HUDEP-2 (cell line): Measurements from ENCODE around the gene LTBP4.

Experiments
- DNase-seq, 76 experiments: peaks; one replicate each; lab custom pipeline; 2025; ENCODE audit not compliant: unreplicated experiment in 76 of 76; lab: John Stamatoyannopoulos, UW

LTBP4 gene

DNA sequence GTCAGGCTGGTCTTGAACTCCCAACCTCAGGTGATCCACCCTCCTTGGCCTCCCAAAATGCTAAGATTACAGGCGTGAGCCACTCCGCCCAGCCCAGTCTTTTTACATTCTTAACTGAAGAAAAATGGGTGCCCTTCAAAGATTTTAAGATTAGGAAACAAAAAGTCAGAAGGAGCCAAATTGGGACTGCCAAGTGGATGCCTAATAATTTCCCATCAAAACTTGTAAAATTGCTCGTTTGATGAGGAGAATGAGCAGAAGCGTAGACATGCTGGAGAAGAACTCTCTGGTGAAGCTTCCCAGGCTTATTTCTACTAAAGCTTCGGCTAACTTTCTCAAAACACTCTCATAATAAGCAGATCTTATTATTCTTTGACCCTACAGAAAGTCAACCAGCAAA, 57.9 kb downstream of the LTBP4 start:
- DNase-seq, result no peak

DNA sequence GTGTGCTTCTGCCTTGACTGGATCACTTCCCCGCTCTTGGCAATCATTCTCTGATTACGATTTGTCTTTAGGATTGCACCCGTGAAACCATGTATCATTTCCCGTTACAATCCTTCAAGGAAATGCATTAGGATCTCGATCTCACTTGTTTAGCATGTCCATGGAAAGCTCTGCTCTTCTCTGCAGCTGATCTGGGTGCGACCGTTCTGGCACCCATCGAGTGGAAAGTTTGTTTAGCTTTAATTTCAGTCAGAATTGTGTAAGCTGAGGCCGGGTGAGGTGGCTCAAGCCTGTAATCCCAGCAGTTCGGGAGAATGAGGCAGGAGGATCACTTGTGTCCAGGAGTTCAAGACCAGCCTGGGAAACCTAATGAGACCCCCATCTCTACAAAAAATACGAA, 58.4 kb downstream of the LTBP4 start:
- DNase-seq, result no peak

DNA sequence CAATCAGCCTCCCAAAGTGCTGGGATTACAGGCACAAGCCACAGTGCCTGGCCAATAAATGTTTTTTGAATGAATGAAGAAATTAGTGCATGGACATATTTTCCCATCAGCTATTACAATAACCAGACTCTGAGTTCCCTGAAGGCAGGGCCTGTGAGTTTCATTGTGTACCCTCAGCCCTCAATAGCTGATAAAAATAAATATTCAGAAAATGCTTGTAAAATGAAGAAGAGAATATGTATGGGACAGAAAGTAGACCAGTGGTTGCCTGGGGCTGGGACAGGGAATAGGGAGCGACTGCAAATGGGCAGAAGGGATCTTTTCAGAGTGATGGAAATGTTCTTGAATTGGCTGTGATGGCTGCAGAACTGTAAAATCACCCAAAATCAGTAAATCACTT, 60.4 kb downstream of the LTBP4 start:
- no peak for DNase-seq

DNA sequence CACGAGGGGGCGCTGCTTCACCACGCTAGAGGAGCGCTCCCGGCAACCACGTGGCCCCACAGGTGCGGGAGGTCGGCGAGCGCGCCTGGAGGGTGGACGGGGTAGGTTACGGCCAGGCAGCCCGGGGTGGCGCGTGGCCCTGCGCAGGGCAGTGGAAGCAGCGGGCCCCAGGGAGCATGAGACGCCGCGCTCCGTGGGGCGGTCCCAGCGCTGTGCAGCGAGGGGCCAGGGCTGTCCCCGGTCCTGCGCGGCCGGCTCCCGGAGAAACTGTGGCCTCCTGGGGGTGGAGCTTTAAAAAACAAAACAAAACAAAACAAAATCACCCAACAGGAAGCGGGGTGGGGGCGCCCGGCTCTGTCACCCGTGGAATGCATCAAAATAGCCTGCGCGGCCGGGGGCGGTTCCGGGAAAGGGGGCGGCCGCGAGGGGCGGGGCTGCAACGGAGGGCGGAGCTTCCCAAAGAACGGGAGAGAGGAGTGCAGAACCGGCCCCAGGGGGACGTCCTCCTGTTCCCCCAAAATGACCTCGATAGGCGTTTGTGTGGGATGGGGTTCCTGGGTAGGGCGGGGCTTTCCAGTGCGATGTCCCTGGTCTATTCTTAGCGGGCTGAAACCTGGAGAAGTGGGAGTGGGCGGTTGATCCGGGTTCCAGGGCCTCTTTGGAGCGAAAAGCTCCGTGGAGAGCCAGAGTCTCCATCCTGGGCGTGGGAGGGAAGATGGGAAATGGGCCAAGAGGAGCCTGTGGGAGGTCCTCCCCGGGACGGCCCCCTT, 61.9 kb downstream of the LTBP4 start:
- DNase-seq, result peak in 72 of 76 experiments; percentile 40 to 94 (median 85)

DNA sequence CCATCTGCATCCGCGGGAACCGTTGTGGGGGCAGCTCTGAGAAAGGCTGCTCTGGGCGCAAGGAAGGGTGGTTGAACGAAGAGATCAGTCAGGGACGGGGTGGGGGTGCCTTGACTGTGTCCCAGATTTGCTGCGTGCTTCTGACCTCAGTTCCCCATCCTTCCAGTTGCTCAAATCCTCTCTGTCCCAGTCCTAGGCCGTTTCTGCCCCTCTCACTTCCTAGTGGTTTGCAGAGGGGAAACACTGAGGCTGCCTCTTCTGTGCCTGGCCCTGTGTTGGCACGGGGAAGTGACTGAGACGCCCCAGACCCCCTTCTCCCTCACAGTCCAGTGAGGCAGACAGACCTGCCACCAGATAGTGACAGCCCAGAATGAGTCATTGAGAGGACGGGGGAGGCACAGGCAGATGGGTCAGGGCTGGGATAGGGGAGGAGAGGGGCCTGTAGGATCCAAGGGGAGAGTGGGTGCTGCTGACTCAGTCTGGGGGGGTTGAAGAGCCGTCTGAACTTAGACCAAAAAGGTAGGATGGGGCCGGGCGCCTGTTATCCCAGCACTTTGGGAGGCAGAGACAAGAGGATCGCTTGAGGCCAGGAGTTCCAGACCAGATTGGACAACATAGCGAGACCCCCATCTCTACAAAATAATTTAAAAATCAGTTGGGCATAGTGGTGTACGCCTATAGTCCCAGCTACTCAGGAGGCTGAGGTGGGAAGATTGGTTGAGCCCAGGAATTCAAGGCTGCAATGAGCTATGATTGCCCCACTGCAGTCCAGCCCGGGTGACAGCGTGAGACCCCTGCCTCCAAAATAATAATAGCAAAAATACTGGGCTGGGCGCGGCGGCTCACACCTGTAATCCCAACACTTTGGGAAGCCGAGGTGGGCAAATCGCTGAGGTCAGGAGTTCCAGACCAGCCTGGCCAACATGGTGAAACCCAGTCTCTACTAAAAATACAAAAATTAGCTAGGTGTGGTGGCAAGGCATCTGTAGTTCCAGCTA, 62.8 kb downstream of the LTBP4 start:
- DNase-seq, result peak in 41 of 76 experiments; percentile 7 to 73 (median 42)

DNA sequence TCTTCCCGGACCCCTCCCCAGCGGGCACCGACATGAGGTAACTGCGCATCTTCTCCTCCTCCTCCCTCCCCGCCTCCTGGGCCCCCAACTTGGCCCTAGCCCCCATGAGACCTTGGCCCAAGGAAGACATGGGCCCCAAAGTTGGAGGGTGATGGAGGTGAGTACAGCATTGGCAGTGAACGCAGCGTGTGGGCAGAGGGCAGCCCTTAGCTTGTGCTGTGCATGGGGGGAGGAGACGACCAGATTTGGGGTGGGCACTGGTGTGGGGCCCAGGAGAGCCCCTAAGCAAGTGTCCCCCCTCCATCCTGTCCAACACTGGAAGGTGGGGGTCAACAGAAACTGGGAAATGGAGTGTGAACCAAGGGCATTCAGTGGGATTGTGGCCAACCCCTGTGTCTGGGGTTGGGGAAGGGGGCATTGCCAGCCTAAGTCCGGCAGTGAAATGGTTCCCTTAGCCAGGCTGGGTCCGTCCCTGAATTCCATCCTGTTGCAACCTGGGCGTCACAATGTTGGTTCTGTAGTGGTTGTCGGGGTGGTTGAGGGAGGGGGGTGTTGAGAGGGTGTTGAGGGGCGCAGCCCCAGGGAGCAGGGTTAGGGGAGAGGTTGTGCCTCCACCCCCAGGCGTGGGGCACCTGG, 65.8 kb downstream of the LTBP4 start:
- no peak for DNase-seq

DNA sequence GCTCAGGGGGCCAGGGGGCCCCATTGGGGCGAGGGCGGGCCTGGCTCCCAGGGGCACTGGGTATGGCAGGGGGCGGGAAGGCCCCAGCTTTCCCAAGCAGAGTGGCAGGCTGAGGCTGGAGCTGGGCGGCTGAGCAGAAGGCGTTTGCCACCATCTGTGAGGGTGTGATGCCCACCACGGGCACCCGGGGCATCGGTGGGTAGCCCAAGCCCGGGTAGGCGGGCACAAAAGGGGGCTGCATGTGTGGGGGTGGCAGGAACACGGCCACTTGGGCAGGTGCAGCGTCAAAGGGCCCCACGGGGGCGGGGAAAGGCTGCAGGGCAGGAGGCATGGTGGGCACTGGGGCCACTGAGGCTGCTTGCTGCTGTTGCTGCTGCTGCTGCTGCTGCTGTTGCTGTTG, 66.4 kb downstream of the LTBP4 start:
- no peak for DNase-seq

DNA sequence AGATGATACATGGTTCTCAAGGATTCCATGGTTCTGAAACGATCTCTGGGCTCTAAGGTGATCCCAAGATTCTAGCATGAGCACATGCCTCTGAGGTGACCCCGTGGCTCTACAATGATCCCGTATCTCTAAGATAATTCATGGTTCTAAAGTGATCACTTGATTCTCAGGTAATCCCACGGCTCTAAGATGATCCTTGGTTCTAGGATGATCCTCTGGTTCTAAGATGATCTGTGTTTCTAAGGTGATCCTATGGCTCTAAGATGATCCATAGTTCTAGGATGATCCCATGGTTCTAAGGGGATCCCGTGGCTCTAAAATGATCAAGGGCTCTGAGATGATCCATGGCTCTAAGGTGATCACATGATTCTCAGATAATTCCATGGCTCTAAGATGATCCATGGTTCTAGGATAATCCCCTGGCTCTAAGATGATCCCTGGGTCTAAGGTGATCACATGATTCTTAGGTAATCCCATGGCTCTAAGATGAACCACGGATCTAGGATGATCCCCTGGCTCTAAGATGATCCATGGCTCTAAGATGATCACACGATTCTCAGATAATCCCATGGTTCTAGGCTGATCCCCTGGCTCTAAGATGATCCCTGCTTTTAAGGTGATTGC, 67.9 kb downstream of the LTBP4 start:
- no peak for DNase-seq

DNA sequence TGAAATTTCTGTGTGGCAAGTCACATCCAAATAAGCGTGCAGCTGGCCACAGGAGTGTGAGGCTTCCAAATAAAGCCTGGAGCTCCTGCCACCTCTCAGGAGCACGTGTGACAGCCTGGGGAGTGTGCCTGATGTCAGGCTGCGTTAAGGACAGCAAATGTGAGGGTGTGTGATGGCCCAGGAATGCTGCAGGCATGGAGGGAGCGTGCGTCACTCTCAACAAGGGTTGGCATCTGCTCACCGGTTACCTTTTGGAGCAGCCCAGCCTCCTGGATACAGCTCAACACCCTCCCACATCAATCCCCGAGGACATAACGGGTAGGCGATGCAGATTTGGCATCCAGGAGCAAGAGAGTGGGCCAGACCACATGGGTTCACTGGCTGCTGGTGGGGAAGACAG, 70.2 kb downstream of the LTBP4 start:
- no peak for DNase-seq

DNA sequence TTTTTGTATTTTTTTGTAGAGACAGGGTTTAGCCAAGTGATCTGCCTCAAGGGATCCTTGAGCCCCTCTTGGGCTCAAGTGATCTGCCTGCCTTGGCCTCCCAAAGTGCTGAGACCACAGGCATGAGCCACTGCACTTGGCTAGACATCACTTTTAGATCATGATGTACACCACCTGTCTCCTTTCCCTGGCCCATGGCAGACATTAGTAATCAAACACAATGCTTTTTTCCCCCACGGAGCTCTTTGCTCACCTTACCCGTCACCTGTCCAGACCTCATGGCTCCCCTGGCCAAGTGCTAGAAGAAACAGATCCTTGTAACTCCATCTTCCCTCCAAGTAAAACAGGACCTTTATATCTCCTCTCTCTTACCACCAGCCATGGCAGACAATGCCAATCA, 70.9 kb downstream of the LTBP4 start:
- DNase-seq, result no peak

DNA sequence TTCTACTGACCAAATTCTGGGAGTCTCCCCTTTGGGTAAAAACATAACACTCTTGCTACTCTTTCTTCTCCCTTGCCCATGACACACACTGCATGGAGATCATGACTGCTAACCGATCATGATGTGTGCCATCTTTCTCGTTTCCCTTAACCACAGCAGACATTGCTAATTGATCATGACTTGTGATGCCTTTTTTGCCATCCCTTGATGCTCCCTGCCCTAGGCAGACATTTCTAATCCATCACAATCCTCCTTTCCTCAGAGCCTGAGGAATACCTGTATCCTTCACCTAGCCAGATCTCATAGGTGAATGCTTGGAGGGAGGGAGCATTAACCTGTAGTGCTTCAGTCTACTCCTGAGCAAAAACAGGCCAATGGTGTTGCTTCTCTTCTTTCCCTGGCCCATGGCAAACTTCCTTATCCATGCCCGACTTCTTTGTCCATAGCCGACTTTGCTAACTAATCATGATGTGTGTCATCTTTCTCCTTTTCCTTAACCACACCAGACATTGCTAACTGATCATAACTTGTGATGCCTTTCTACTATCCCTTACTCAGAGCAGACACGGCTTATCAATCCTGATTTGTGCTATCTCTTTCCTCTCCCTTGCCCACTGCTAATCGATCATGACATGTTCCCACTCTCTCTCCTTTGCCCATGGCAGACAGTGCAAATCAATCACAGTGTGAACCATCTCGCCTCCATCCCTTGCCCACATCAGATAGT, 71.6 kb downstream of the LTBP4 start:
- no peak for DNase-seq

DNA sequence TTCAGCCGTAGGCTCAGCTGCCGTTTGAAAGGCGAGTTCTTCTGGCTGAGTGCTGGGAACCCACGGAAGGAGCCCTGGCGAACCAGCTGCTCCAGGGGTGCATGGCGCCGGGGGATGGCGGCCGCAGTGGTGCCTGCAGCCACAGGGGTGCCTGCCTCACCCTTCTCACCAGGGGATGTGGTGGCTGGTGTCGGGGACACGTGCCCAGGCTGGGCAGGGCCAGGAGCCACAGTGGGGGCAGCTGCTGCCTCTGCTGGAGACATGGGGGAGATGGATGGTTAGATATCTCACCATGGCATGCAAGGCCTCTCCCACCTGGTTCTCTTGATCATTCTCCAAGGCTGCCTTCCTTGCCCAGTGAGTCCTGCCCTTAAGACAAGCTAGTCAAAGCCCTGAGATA, 72.2 kb downstream of the LTBP4 start:
- peak in 35 of 76 experiments; percentile 17 to 61 (median 39) for DNase-seq

DNA sequence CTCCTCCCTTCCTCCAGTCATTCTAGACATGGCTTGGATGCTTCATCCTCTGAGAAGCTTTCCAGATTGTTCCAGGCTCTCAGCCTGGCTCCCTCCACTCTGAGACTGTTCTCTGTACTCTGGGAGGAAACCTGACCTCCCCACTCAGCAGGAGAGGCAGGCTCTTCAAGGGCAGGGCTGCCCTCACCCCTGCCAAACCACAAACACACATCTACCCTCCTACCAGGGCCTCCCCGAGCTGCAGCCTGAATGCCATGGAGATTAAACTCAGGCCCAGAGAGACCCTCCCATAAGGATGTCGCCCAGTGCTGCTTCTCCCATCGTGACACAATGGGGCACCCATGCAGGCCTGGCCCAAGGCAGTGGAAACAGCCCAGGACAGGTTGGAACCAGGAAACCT, 73.1 kb downstream of the LTBP4 start:
- peak in 61 of 76 experiments; percentile 20 to 79 (median 54) for DNase-seq

DNA sequence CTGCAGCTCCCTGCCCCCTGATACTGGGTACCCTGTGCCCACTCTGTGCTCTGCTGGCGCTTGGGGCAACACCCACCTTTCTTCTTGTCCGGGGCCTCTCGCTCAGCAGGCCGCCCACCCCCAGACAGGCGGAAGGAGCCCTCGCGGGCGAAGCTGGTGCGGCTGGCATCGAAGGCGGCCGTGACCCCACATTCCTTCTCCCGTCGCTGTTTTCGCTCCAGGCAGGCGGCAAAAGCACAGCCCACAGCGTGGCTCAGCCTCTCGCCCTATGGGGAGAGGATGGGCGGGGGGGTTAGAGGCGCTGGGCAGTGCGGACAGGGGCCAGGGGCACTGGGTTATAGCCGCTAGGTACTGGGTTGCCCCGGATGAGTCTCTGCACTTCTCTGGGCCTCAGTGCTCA, 76.0 kb downstream of the LTBP4 start:
- no peak for DNase-seq
